HG02943 (cell line): ENCODE measurements around the gene GDPD1.
"Not testable (repeated sequence)": the region's sequence is repeated elsewhere in the genome, so short reads cannot be mapped to it uniquely, and the experiment has no call there.

Source experiments
- ATAC-seq: cut with Tn5 transposase; IDR thresholded peaks from one replicate; pipeline ENCODE4 v1.9.1; 2021; ENCODE audit warnings: mild to moderate bottlenecking, low read depth, moderate library complexity; ENCODE audit not compliant: unreplicated experiment

The GDPD1 gene

DNA sequence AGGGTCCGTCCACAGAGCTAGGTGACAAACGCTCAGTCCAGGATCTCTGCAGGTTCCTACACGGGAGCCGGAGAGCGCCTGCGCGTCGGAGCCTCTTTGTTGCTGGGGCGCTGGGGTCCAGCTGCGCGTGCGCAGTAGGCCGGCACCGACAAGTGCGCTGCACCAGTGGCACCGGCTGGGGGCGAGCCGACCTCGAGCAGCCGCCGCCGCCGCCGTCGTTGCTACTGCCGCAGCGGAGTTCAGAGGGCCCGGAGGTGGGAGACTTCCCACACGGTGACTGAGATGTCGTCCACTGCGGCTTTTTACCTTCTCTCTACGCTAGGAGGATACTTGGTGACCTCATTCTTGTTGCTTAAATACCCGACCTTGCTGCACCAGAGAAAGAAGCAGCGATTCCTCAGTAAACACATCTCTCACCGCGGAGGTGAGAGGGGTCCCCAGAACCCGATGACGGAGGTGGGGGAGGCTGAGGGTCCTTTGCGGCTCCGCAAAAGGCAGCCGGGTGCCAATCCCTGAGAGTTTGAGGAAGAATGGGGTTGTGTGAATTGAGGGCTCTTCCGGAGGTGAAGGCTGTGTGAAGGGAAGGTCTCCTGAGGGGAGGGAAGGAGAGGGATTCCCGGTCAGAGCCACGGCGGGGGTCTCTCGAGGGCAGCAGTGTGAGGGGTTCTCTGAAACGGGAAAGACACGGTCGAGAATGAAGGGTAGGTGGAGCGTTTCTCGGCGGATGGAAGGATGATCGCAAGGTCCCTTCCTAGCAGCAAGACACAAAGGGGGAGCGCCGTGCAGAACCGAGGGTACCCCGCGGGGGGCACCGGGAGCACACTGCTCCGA lies at the start of gene GDPD1:
TSS of gene GDPD1 (plus strand) at position 184 of the 831 bp plus-strand sequence. CDS start at position 283, 99 bp downstream.
- peak; percentile 95 for ATAC-seq

DNA sequence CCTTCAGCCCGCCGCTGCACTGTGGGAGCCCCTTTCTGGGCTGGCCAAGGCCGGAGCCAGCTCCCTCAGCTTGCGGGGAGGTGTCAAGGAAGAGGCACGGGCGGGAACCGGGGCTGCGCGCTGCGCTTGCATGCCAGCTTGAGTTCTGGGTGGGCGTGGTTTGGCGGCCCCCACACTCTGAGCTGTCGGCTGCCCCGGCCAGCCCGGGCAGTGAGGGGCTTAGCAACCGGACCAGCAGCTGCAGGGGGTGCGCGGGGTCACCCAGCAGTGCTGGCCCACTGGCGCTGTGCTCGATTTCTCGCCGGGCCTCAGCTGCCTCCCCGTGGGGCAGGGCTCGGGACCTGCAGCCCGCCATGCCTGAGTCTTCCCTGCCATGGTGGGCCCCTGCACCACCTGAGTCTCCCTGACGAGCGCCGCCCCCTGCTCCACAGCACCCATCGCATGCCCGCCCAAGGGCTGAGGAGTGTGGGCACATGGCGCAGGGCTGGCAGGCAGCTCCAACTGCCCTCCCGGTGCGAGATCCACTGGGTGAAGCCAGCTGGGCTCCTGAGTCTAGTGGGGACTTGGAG lies 47.8 kb upstream of the GDPD1 start:
- no peak for ATAC-seq

GRCh38 chr17:59174671-59175070 lies 45.6 kb upstream of the GDPD1 start:
- no peak for ATAC-seq

GRCh38 chr17:59175076-59175475 lies 45.2 kb upstream of the GDPD1 start:
- no peak for ATAC-seq

DNA sequence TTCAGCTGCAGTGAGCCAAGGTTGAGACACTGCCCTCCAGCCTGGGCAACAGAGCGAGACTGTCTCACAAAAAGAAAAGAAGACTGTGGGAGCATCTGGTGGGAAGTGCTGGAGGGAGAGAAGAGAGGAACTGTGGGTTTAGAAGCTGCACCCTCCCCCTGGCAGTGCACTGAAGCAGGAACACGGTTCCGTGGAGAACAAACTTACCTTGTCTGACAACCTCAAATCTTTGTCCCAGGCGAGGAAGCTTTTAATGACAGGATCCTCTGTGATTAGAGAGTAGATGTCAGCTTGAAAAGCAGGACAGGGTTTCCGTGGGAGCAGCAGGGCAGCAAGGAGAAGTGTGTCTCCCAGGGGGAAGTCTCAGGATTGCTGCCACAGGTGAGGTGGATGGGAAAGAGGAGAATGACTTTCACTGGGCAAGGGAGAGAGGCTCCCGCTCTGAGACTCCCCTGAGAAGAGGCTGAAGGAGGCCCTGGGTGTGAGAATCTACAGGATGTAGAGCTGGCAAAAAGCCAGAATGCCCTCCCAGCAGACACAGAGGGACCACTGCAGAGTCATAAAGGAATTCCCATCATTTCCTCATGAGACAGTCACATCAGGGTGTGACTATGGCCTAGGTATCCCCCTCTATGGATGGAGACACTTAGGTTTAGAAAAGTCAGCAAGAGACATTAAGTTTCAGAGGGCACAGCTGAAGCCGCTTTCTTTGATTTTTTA lies 41.9 kb upstream of the GDPD1 start:
- ATAC-seq: no peak

- ATAC-seq: not testable (repeated sequence)
These were observed 40.7 kb upstream of the GDPD1 start for GRCh38 chr17:59179601-59180000.

DNA sequence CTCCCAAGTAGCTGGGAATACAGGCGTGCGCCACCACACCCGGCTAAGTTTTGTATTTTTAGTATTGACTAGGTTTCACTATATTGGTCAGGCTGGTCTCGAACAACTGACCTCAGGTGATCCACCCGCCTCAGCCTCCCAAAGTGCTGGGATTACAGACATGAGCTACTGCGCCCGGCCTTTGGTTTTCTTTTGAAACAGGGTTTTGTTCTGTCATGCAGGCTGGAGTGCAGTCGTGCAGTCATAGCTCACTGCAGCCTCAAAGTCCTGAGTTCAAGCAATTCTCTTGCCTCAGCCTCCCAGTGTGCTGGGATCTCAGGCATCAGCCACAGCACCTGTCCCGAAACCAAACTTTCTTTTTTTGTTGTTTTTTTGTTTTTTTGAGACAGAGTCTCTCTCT lies 39.7 kb upstream of the GDPD1 start:
- no peak for ATAC-seq

DNA sequence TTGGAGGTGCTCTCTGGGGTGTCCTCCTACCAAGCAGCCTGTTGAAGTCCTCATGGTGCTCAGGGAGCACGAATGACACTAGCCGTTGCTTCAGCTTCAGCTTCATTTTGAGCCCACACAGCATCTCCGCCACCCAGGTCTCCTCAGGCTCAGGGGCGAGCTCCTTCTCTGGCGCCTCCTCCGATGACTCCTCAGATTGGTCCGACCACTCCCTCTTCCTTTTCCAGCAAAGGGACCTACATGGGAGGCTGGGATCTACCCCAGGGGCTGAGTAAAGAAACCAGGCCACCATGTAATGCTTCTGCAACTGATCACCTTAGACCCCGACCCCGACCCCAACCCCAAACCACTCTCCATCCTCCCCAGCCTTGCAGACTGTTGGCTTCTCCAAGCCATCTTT lies 38.8 kb upstream of the GDPD1 start:
- no peak for ATAC-seq

DNA sequence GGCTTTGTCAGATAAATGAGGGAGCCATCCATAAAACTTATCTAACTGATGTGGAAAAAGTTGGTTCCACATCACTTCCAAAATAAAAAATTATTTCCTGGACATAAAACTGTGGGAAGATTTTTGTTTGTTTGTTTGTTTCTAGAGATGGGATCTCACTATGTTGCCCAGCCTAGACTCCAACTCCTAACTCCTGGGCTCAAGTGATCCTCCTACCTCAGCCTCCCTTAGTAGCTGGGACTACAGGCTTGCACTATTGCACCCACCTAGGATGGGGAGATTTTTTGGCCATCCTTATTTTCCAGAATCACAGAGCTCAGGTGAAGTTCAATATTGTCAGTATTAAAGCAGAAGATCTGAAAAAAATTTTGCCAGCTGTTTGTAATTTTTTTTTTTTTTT lies 34.3 kb upstream of the GDPD1 start:
- ATAC-seq: no peak

GRCh38 chr17:59186850-59187249 lies 33.5 kb upstream of the GDPD1 start:
- ATAC-seq: no peak

DNA sequence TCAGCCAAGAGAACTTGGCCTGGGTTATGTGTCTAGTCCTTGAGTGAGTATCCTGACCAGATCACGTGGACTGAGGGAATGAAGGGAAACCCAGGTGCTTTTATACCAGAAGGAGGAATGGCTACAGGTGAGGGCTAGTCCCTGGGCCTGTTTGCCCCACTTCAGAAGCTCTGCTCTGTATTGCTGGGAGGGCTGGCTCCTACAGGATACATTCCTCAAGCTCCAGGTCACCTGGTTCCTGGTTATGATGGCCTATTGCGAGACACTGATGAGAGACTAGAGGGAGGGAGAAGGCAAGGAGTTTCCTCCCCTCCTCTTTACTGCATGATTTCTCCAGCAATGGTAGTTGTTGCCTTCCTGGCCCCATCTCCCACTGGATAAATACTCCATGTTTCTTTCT lies 29.5 kb upstream of the GDPD1 start:
- no peak for ATAC-seq

DNA sequence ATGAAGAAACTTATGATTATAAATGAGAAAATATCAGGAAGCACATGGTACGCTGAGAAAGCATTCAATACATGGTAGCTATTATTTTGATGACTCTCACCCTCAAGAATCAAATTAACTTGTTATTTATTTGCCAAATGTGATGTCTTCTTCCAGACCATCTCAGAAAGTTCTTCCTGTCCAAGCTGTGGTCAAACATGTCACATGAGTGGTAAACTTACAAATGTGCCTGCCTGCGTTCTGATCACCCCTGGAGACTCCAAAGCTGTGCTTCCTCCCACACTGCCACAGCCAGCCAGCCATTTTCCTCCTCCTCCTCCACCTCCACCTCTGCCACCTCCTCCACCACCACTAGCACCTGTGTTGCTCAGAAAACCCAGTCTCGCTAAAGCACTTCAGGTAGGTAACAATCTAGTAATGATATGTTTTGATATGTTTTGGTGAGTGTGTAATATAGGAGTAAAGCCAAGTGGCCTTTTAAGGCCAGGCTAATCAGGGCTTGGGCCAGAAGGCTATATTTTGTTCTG lies 26.9 kb upstream of the GDPD1 start:
- no peak for ATAC-seq

DNA sequence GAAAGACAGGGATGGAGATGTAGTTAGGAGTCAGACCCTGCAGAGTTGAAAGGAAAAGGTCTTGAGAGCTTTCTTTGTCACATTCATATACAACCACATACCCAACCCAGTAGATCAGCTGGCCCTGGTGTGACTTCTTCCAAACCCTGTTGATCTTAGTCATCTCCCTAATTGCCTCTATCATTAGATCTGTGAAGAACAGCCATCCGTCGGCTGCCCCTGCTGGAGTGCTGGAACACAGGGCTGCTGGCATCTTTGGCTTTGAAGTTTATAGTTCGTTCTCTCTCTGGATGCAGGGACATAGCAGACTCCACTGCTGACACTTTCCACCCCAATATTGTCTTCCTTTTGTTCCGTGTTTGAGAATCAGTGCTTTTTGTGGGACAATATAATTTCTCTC lies 20.9 kb upstream of the GDPD1 start:
- ATAC-seq: no peak

DNA sequence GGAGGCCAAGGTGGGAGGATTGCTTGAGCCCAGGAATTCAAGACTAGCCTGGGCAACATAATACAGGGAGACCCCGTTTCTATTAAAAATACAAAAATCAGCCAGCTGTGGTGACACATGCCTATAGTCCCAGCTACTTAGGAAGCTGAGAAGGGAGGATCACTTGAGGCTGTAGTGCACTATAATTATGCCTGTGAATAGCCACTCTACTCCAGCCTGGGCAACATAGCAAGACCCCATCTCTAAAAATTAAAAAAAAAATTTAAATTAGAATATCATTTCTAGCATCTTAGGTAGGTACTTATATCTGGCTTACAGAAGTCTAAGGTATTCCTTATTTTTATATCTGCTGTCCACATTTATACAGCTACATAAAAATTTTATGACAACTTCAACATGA lies 18.0 kb upstream of the GDPD1 start:
- no peak for ATAC-seq

DNA sequence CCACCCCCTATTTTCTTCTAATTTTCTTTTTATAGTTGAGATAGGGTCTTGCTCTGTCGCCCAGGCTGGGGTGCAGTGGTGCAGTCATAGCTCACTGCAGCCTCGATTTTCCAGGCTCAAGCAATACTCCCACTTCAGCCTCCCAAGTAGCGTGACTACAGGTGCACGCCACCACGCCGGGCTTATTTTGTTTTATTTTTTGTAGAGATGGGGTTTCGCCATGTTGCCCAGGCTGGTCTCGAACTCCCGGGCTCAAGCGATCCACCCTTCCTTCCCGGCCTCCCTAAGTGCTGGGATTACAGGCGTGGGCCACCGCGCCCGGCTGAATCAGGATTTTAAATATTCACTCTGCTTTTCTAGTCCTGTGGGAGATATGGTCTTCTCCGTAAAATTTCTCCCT lies 941 bp upstream of the GDPD1 start:
- ATAC-seq: no peak

GRCh38 chr17:59219992-59220327 lies 351 bp upstream of the GDPD1 start:
- no peak for ATAC-seq

DNA sequence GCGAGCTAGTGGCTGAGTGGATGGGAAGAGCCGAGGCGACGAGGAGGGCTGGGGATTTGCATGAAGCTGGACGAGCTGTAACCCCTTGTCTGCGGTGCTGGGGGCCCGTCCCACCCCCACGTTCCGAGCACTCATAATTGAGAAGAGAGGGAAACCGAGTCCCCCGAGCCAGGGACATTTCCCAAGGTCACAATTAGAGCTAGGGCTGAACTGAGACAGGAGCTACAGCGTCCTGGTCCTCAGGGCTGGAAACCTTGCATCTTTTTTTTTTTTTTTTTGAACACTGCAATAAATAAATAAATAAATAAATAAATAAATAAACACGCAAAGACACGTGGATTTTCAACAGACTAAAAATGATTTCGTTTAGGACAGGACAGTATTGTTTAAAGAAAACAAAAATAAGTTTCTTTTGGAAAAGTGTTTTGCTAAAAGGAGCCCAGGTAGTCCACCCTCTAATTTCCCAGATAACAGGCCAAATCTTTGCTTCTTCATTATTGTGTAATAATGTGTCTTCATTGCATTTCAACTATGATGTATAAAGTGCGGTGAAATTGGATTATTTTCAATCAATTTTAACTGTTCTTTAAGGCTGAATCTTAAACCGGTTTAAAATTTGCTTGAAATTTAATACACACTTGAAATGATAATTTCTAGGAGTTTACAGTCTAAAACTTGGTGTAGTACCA lies 992 bp downstream of the GDPD1 start:
- ATAC-seq: no peak

GRCh38 chr17:59223813-59224212 lies 3.5 kb downstream of the GDPD1 start:
- no peak for ATAC-seq

GRCh38 chr17:59228588-59228987 lies 8.3 kb downstream of the GDPD1 start:
- ATAC-seq: not testable (repeated sequence)

GRCh38 chr17:59230764-59231163 lies 10.5 kb downstream of the GDPD1 start:
- no peak for ATAC-seq

DNA sequence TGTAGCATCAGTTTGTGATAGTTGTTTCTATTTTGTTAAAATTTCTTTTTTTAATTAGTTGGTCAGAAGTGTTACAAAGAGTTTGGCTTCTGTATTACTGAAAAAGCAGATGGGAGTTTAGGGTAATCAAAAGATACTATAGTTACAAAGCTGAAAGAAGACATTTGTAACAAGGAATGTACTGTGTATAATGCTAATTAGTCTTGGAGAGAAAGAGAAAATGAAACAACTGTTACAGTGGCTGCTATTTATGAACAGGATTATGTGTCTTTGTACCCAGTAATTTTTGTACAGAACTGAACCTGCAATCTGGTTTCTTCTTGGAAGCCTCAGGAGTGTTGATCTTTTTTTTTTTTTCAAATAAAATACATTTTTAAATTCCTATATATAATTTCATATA lies 14.3 kb downstream of the GDPD1 start:
- ATAC-seq: no peak
